Measurements from ENCODE around the gene ABO.
"Not testable (repeated sequence)": the region's sequence is repeated elsewhere in the genome, so short reads cannot be mapped to it uniquely, and the experiment has no call there.

The ABO gene

GRCh38 chr9:133290751-133291302 is 15.8 kb upstream of the ABO start:
- no peak for DNase-seq

- no peak for DNase-seq
These were observed 11.5 kb upstream of the ABO start for GRCh38 chr9:133286523-133286922.

- no peak for DNase-seq
These were observed 10.3 kb upstream of the ABO start for GRCh38 chr9:133285252-133285775.

- DNase-seq: no peak
These were observed 9.4 kb upstream of the ABO start for GRCh38 chr9:133284362-133284761.

GRCh38 chr9:133283255-133284032 is 8.4 kb upstream of the ABO start:
- DNase-seq: not testable (repeated sequence)

GRCh38 chr9:133282464-133283238 is 7.7 kb upstream of the ABO start:
- DNase-seq: no peak

- no peak for DNase-seq
These were observed 5.4 kb upstream of the ABO start for GRCh38 chr9:133280392-133280791.

- no peak for DNase-seq
These were observed 3.4 kb upstream of the ABO start for GRCh38 chr9:133278161-133279114.

GRCh38 chr9:133277467-133277866 is 2.5 kb upstream of the ABO start:
- DNase-seq: no peak

GRCh38 chr9:133276923-133277322 is 1.9 kb upstream of the ABO start:
- no peak for DNase-seq

- DNase-seq: no peak
These were observed 1.2 kb upstream of the ABO start for GRCh38 chr9:133276001-133276884.

GRCh38 chr9:133274236-133275104 is 531 bp downstream of the ABO start:
- no peak for DNase-seq

- DNase-seq: no peak
These were observed 1.2 kb downstream of the ABO start for GRCh38 chr9:133273819-133274218.

GRCh38 chr9:133273098-133273497 is 1.9 kb downstream of the ABO start:
- DNase-seq: no peak

- no peak for DNase-seq
These were observed 5.3 kb downstream of the ABO start for GRCh38 chr9:133269537-133270362.

- DNase-seq: not testable (repeated sequence)
These were observed 5.9 kb downstream of the ABO start for GRCh38 chr9:133269136-133269535.

GRCh38 chr9:133268335-133269056 is 6.5 kb downstream of the ABO start:
- DNase-seq: no peak

- no peak for DNase-seq
These were observed 10.7 kb downstream of the ABO start for GRCh38 chr9:133264235-133264764.

Data from fibroblast of skin of back (primary cell).